B cell (primary cell): Measurements from ENCODE around the gene KIAA0319L. TPM values are rescaled to one million over a fixed set of nuclear protein-coding genes. Genes with fewer than 3 reads are reported as not detected.
"Not testable (repeated sequence)": the region's sequence is repeated elsewhere in the genome, so short reads cannot be mapped to it uniquely, and the experiment has no call there.

ENCODE experiments used
- ATAC-seq: fragments of 200-7000 bp; cut with Tn5 transposase; one replicate; pipeline ENCODE4 v1.10.0; 2021; ENCODE audit warnings: low read depth, mild to moderate bottlenecking, moderate number of reproducible peaks, moderate library complexity
- CTCF ChIA-PET: fragments of 350-600 bp; sonication (Branson Sonifier 250); formaldehyde crosslinking; loops from one replicate; lab custom pipeline; 2021; ENCODE audit warnings: antibody characterized with exemption, inconsistent platforms; lab: Charles Lee
- POLR2A ChIA-PET: fragments of 350-600 bp; sonication (Branson Sonifier 250); formaldehyde crosslinking; loops from one replicate; lab custom pipeline; 2021; ENCODE audit warnings: antibody characterized with exemption; lab: Charles Lee
- DNase-seq: peaks from one replicate; pipeline ENCODE4 v3.0.0; 2013
- H2AFZ ChIP-seq: 2 replicates; pipeline ENCODE4 v1.6.1; 2012; ENCODE audit warnings: mild to moderate bottlenecking, low read depth, low read length; ENCODE audit not compliant: insufficient read depth, poor library complexity, severe bottlenecking
- H3K27ac ChIP-seq, 2 donors: 1 replicate in 1 of 2; 2 replicates in 1 of 2; pipeline ENCODE4 v1.5.1; 2012 to 2013; ENCODE audit warnings: low read length in 2 of 2, mild to moderate bottlenecking in 2 of 2, moderate library complexity in 1 of 2
- H3K27me3 ChIP-seq, 4 experiments: fragments of 200-600 bp in 1 of 4; sonication (generic) in 1 of 4; replicated peaks in 1 of 4; 1 replicate in 2 of 4; 2 replicates in 2 of 4; pipeline versions ENCODE4 v1.6.1 to v1.7.0; 2013 to 2016; ENCODE audit warnings: low read length in 3 of 4, mild to moderate bottlenecking in 2 of 4, mixed read lengths in 1 of 4, moderate library complexity in 1 of 4; ENCODE audit not compliant: insufficient read depth in 4 of 4, control insufficient read depth in 3 of 4; ENCODE audit errors: control extremely low read depth in 1 of 4
- H3K36me3 ChIP-seq, 2 experiments: replicated peaks in 1 of 2; 1 replicate in 1 of 2; 2 replicates in 1 of 2; pipeline versions ENCODE4 v1.6.1 to v1.7.1; 2013; ENCODE audit warnings: low read length in 1 of 2; ENCODE audit not compliant: insufficient read depth in 2 of 2, control insufficient read depth in 1 of 2; ENCODE audit errors: control extremely low read depth in 1 of 2, extremely low read depth in 1 of 2
- H3K4me1 ChIP-seq, 2 donors: fragments of 200-600 bp in 1 of 2; sonication (generic) in 1 of 2; 1 replicate in 1 of 2; 2 replicates in 1 of 2; pipeline versions ENCODE4 v1.5.1 to v1.6.1; 2013 to 2017; ENCODE audit warnings: low read length in 2 of 2; ENCODE audit not compliant: control insufficient read depth in 2 of 2, insufficient read depth in 2 of 2
- H3K4me2 ChIP-seq: replicated peaks from 2 replicates; pipeline ENCODE3; 2012; ENCODE audit warnings: mild to moderate bottlenecking, low read depth, low read length; ENCODE audit not compliant: poor library complexity, severe bottlenecking
- H3K4me3 ChIP-seq, 5 experiments: fragments of 200-600 bp in 1 of 5; sonication (generic) in 1 of 5; 1 replicate in 3 of 5; 2 replicates in 2 of 5; pipeline versions ENCODE4 v1.5.1 to v1.7.0; 2011 to 2016; ENCODE audit warnings: low read length in 4 of 5, mild to moderate bottlenecking in 4 of 5, low read depth in 2 of 5, control low read depth in 1 of 5, moderate library complexity in 1 of 5; ENCODE audit not compliant: insufficient read depth in 1 of 5; ENCODE audit errors: control extremely low read depth in 1 of 5, extremely low read depth in 1 of 5
- H3K79me2 ChIP-seq: fragments of 200-600 bp; sonication (generic); one replicate; pipeline ENCODE4 v1.6.0; 2016; ENCODE audit warnings: low read length; ENCODE audit not compliant: control insufficient read depth, insufficient read depth
- H3K9ac ChIP-seq: fragments of 200-600 bp; sonication (generic); 2 replicates; pipeline ENCODE4 v1.6.1; 2017; ENCODE audit warnings: mild to moderate bottlenecking, low read length, moderate library complexity
- H3K9me3 ChIP-seq, 3 donors: one replicate each; pipeline versions ENCODE4 v1.6.1 to v1.7.1; 2013; ENCODE audit warnings: low read length in 2 of 3; ENCODE audit not compliant: control insufficient read depth in 2 of 3, insufficient read depth in 1 of 3; ENCODE audit errors: control extremely low read depth in 1 of 3
- H4K20me1 ChIP-seq: 2 replicates; pipeline ENCODE4 v1.6.0; 2012; ENCODE audit warnings: mild to moderate bottlenecking, low read length; ENCODE audit not compliant: insufficient read depth, control insufficient read depth, poor library complexity, severe bottlenecking
- H3K27ac Mint-ChIP-seq: one replicate; pipeline ENCODE4 v1.8.0; 2021; ENCODE audit warnings: mixed read lengths
- H3K27me3 Mint-ChIP-seq: one replicate; pipeline ENCODE4 v1.8.0; 2021; ENCODE audit warnings: mixed read lengths
- H3K4me1 Mint-ChIP-seq: one replicate; pipeline ENCODE4 v1.8.0; 2021; ENCODE audit warnings: mixed read lengths
- H3K4me3 Mint-ChIP-seq: one replicate; pipeline ENCODE4 v1.8.0; 2021; ENCODE audit warnings: mixed read lengths
- H3K9me3 Mint-ChIP-seq: one replicate; pipeline ENCODE4 v1.8.0; 2022; ENCODE audit warnings: mixed read lengths; ENCODE audit not compliant: insufficient read depth
- CTCF ChIP-seq: fragments of 200-600 bp; IDR thresholded peaks from one replicate; pipeline ENCODE4 v1.8.0; 2022; ENCODE audit warnings: antibody characterized with exemption, mild to moderate bottlenecking
- EZH2 ChIP-seq: IDR thresholded peaks from 2 replicates; pipeline ENCODE4 v1.6.1; 2012; ENCODE audit warnings: borderline replicate concordance, low read depth, mild to moderate bottlenecking, moderate library complexity, low read length; ENCODE audit not compliant: insufficient read depth, poor library complexity, severe bottlenecking
- WGBS: methylation state at CpG from one replicate; pipeline ENCODE4 v1.1.5; 2013; ENCODE audit warnings: missing lambda C conversion rate; ENCODE audit not compliant: insufficient coverage; 5-methylcytosine and 5-hydroxymethylcytosine counted together
- intact Hi-C: fragments of 100-400 bp; cut with micrococcal nuclease; formaldehyde crosslinking; loops from one replicate; pipeline ENCODE4 v1.10.0; 2022
- polyA plus RNA-seq: library from polyadenylated mRNA; depleted of rRNA; stranded (reverse); fragments of >200 nt; gene quantifications from 2 replicates; pipeline ENCODE4 v1.2.3, GENCODE V29; 2012
- total RNA-seq, 2 donors: library from RNA; stranded (reverse); fragments of 120-200 nt in 1 of 2; gene quantifications; 1 replicate in 1 of 2; 2 replicates in 1 of 2; pipeline versions ENCODE4 v1.2.3 to v1.2.4, GENCODE V29; 2013 to 2022

KIAA0319L gene
- total and polyA plus RNA-seq, 2 donors (not counting 1 experiment from before 2014, with no cell fraction given), result 35.9 to 78.1 TPM

GRCh38 chr1:35475356-35475755, 81.8 kb downstream of the KIAA0319L start:
- Mint-ChIP-seq H3K27me3 (no peaks in the 10 kb centered on the region), H3K27ac (no peak overlapping the region), H3K9me3 (no peaks in the 10 kb centered on the region), H3K4me1 (no peaks in the 10 kb centered on the region), H3K4me3 (no peak overlapping the region)
- ATAC-seq (no peak), DNase-seq (no peak)
- Histone ChIP-seq H3K4me1 (no peaks in the 10 kb centered on the region), H3K79me2 (no peaks in the 10 kb centered on the region), H3K27me3 (no peaks in the 10 kb centered on the region), H3K4me2 (no peak overlapping the region), H3K9ac (no peak overlapping the region), H4K20me1 (no peaks in the 10 kb centered on the region), H2AFZ (no peak overlapping the region), H3K4me3 (no peak overlapping the region), H3K36me3 (peaks cover 2 to 47% of the 10 kb centered on the region in 2 experiments), H3K27ac (no peak overlapping the region), H3K9me3 (no peaks in the 10 kb centered on the region)
- TF ChIP-seq EZH2 (no peak), CTCF (no peak)
- WGBS, result 100% methylated on average over 2 of the region's 2 CpGs
- ChIA-PET CTCF (interaction anchor here (1.8 kb wide), 1 partner anchor 24 kb away, joined by 5 read pairs; no protein-coding TSS in a partner anchor), POLR2A (no interaction called here)
- intact Hi-C loops, result no loop called here

GRCh38 chr1:35473216-35473615, 84.0 kb downstream of the KIAA0319L start:
- H3K27ac ChIP-seq, H3K9me3 Mint-ChIP-seq, intact Hi-C loops, H3K27me3 Mint-ChIP-seq, H3K9ac ChIP-seq, ATAC-seq, H3K4me2 ChIP-seq, POLR2A ChIA-PET, H3K4me3 Mint-ChIP-seq, H3K4me1 ChIP-seq, H3K4me3 ChIP-seq, DNase-seq, H2AFZ ChIP-seq, H3K4me1 Mint-ChIP-seq, H3K27me3 ChIP-seq, H4K20me1 ChIP-seq, H3K9me3 ChIP-seq, H3K27ac Mint-ChIP-seq, H3K79me2 ChIP-seq: not testable (repeated sequence)
- H3K36me3 ChIP-seq, result peaks cover 8 to 64% of the 10 kb centered on the region in 2 experiments
- no CpG with 5 or more reads among the region's 3 CpGs for WGBS
- CTCF ChIA-PET, result interaction anchor here (1.8 kb wide), 1 partner anchor 22 kb away, joined by 5 read pairs; no protein-coding TSS in a partner anchor
